ENCODE measurements around the gene HMCN1. TPM values are rescaled to one million over a fixed set of nuclear protein-coding genes. Genes with fewer than 3 reads are reported as not detected.

HMCN1 gene
- total RNA-seq, 1 experiment from 2014 or later: 37.6 TPM

- DNase-seq: no peak
- Histone ChIP-seq H3K36me3 (no peaks in the 10 kb centered on the region), H3K9me3 (replicated peaks) (no peaks in the 10 kb centered on the region), H3K4me3 (no peak overlapping the region), H3K27me3 (no peaks in the 10 kb centered on the region), H3K4me1 (peaks cover 3% of the 10 kb centered on the region; the same call in 1 of the 2 replicates), H3K27ac (no peak overlapping the region)
These were observed 70.0 kb downstream of the HMCN1 start for GRCh38 chr1:185804206-185804605.

- Histone ChIP-seq H3K9me3 (replicated peaks) (no peaks in the 10 kb centered on the region), H3K4me1 (peaks cover 3% of the 10 kb centered on the region; the same call in 1 of the 2 replicates), H3K36me3 (no peaks in the 10 kb centered on the region), H3K27me3 (no peaks in the 10 kb centered on the region), H3K27ac (no peak overlapping the region), H3K4me3 (no peak overlapping the region)
- DNase-seq: no peak
These were observed 70.4 kb downstream of the HMCN1 start for GRCh38 chr1:185804608-185805007.

- peaks cover 3% of the 10 kb centered on the region; the same call in 1 of the 2 replicates for H3K4me1 ChIP-seq
- no peak overlapping the region for H3K27ac ChIP-seq
These were observed 73.1 kb downstream of the HMCN1 start for GRCh38 chr1:185807275-185807674.

GRCh38 chr1:185808631-185809030, 74.4 kb downstream of the HMCN1 start:
- no peaks in the 10 kb centered on the region for H3K27me3 ChIP-seq
- H3K27ac ChIP-seq: no peak overlapping the region
- no peaks in the 10 kb centered on the region for H3K9me3 ChIP-seq (replicated peaks)
- DNase-seq: no peak
- H3K36me3 ChIP-seq: no peaks in the 10 kb centered on the region
- H3K4me3 ChIP-seq: no peak overlapping the region
- peaks cover 3% of the 10 kb centered on the region; the same call in 1 of the 2 replicates for H3K4me1 ChIP-seq

More at GRCh38 chr1:185807275-185807674, 73.1 kb downstream of the HMCN1 start:
- Histone ChIP-seq H3K4me3 (no peak overlapping the region), H3K27me3 (no peaks in the 10 kb centered on the region), H3K9me3 (replicated peaks) (no peaks in the 10 kb centered on the region), H3K36me3 (no peaks in the 10 kb centered on the region)
- no peak for DNase-seq

- no peak overlapping the region for H3K27ac ChIP-seq
- H3K4me1 ChIP-seq: no peaks in the 10 kb centered on the region
These were observed 77.0 kb downstream of the HMCN1 start for GRCh38 chr1:185811073-185811709.

GRCh38 chr1:185812934-185813333, 78.7 kb downstream of the HMCN1 start:
- no peaks in the 10 kb centered on the region for H3K9me3 ChIP-seq (replicated peaks)
- no peak overlapping the region for H3K27ac ChIP-seq
- no peak overlapping the region for H3K4me3 ChIP-seq
- no peaks in the 10 kb centered on the region for H3K27me3 ChIP-seq
- no peaks in the 10 kb centered on the region for H3K4me1 ChIP-seq
- DNase-seq: no peak
- no peaks in the 10 kb centered on the region for H3K36me3 ChIP-seq

More at GRCh38 chr1:185811073-185811709, 77.0 kb downstream of the HMCN1 start:
- Histone ChIP-seq H3K36me3 (no peaks in the 10 kb centered on the region), H3K27me3 (no peaks in the 10 kb centered on the region), H3K9me3 (replicated peaks) (no peaks in the 10 kb centered on the region), H3K4me3 (no peak overlapping the region)
- DNase-seq: peak; percentile 6 to 25

GRCh38 chr1:185813401-185813979, 79.3 kb downstream of the HMCN1 start:
- no peaks in the 10 kb centered on the region for H3K27me3 ChIP-seq
- no peak overlapping the region for H3K27ac ChIP-seq
- DNase-seq: peak; percentile 29 to 70
- no peaks in the 10 kb centered on the region for H3K36me3 ChIP-seq
- H3K4me1 ChIP-seq: no peaks in the 10 kb centered on the region
- H3K9me3 ChIP-seq (replicated peaks): no peaks in the 10 kb centered on the region
- H3K4me3 ChIP-seq: no peak overlapping the region

- Histone ChIP-seq H3K4me1 (no peaks in the 10 kb centered on the region), H3K27ac (no peak overlapping the region), H3K9me3 (replicated peaks) (no peaks in the 10 kb centered on the region), H3K4me3 (no peak overlapping the region), H3K36me3 (no peaks in the 10 kb centered on the region), H3K27me3 (no peaks in the 10 kb centered on the region)
- no peak for DNase-seq
These were observed 82.3 kb downstream of the HMCN1 start for GRCh38 chr1:185816460-185816859.

GRCh38 chr1:185819798-185820197, 85.6 kb downstream of the HMCN1 start:
- Histone ChIP-seq H3K4me3 (no peak overlapping the region), H3K36me3 (peaks cover 3% of the 10 kb centered on the region; the same call in 1 of the 2 replicates), H3K27me3 (no peaks in the 10 kb centered on the region), H3K9me3 (replicated peaks) (no peaks in the 10 kb centered on the region), H3K4me1 (peaks cover 11% of the 10 kb centered on the region), H3K27ac (no peak overlapping the region)
- DNase-seq: no peak

- peak in 1 of 2 experiments; percentile 50 for DNase-seq
- no peaks in the 10 kb centered on the region for H3K27me3 ChIP-seq
- H3K36me3 ChIP-seq: peaks cover 3% of the 10 kb centered on the region; the same call in 1 of the 2 replicates
- H3K9me3 ChIP-seq (replicated peaks): no peaks in the 10 kb centered on the region
- H3K4me3 ChIP-seq: no peak overlapping the region
- peaks cover 14% of the 10 kb centered on the region for H3K4me1 ChIP-seq
- H3K27ac ChIP-seq: no peak overlapping the region
These were observed 87.6 kb downstream of the HMCN1 start for GRCh38 chr1:185821612-185822385.

- Histone ChIP-seq H3K36me3 (peaks cover 3% of the 10 kb centered on the region; the same call in 1 of the 2 replicates), H3K4me1 (peaks cover 14% of the 10 kb centered on the region), H3K27me3 (no peaks in the 10 kb centered on the region), H3K9me3 (replicated peaks) (no peaks in the 10 kb centered on the region), H3K27ac (no peak overlapping the region; the same call in 1 of the 2 replicates), H3K4me3 (no peak overlapping the region)
- DNase-seq: peak in 1 of 2 experiments; percentile 58
These were observed 89.3 kb downstream of the HMCN1 start for GRCh38 chr1:185823467-185823866.

- Histone ChIP-seq H3K27me3 (no peaks in the 10 kb centered on the region), H3K4me1 (peaks cover 14% of the 10 kb centered on the region), H3K9me3 (replicated peaks) (no peaks in the 10 kb centered on the region), H3K4me3 (no peak overlapping the region), H3K27ac (no peak overlapping the region), H3K36me3 (peaks cover 3% of the 10 kb centered on the region; the same call in 1 of the 2 replicates)
- no peak for DNase-seq
These were observed 89.9 kb downstream of the HMCN1 start for GRCh38 chr1:185824106-185824505.

GRCh38 chr1:185825556-185825955, 91.4 kb downstream of the HMCN1 start:
- Histone ChIP-seq H3K9me3 (replicated peaks) (no peaks in the 10 kb centered on the region; the same call in 1 of the 2 replicates), H3K27ac (no peak overlapping the region)

GRCh38 chr1:185834371-185834905, 100.2 kb downstream of the HMCN1 start:
- no peak overlapping the region for H3K4me3 ChIP-seq
- H3K36me3 ChIP-seq: no peaks in the 10 kb centered on the region
- no peaks in the 10 kb centered on the region for H3K4me1 ChIP-seq

More at GRCh38 chr1:185825556-185825955, 91.4 kb downstream of the HMCN1 start:
- Histone ChIP-seq H3K4me1 (peaks cover 14% of the 10 kb centered on the region), H3K4me3 (no peak overlapping the region), H3K27me3 (no peaks in the 10 kb centered on the region), H3K36me3 (peaks cover 3% of the 10 kb centered on the region; the same call in 1 of the 2 replicates)
- DNase-seq: peak in 1 of 2 experiments; percentile 22

More at GRCh38 chr1:185834371-185834905, 100.2 kb downstream of the HMCN1 start:
- no peak overlapping the region for H3K27ac ChIP-seq
- H3K9me3 ChIP-seq (replicated peaks): no peaks in the 10 kb centered on the region; the same call in 1 of the 2 replicates
- DNase-seq: no peak
- H3K27me3 ChIP-seq: no peaks in the 10 kb centered on the region

Measured in SJCRH30 (cell line).